Sigmoid colon (tissue), 7 donors: Measurements from ENCODE around the gene WFDC8. TPM values are rescaled to one million over a fixed set of nuclear protein-coding genes. Genes with fewer than 3 reads are reported as not detected.

Experiments
- DNase-seq: peaks from one replicate; pipeline ENCODE4 v3.0.0-alpha.2; 2019
- H3K27ac ChIP-seq, 4 donors: fragments of 200-600 bp; sonication (generic); one replicate each; pipeline ENCODE4 v1.5.1; 2016 to 2019; ENCODE audit warnings: mild to moderate bottlenecking in 1 of 4
- H3K27me3 ChIP-seq, 3 donors: fragments of 200-600 bp; sonication (generic); one replicate each; pipeline ENCODE4 v1.5.1; 2019; ENCODE audit warnings: mild to moderate bottlenecking in 1 of 3
- H3K36me3 ChIP-seq, 4 donors: fragments of 200-600 bp; sonication (generic); one replicate each; pipeline ENCODE4 v1.5.1; 2016 to 2019
- H3K4me1 ChIP-seq, 4 donors: fragments of 200-600 bp; sonication (generic); one replicate each; pipeline ENCODE4 v1.5.1; 2017 to 2019
- H3K4me3 ChIP-seq, 4 donors: fragments of 200-600 bp; sonication (generic); one replicate each; pipeline ENCODE4 v1.5.1; 2017 to 2019; ENCODE audit warnings: mild to moderate bottlenecking in 2 of 4, moderate library complexity in 1 of 4
- H3K9me3 ChIP-seq, 4 donors: fragments of 200-600 bp in 3 of 4; sonication (generic) in 3 of 4; one replicate each; pipeline versions ENCODE4 v1.5.1 to v1.6.1; 2013 to 2019
- EP300 ChIP-seq, 4 donors: sonication (generic); formaldehyde crosslinking; IDR thresholded peaks; one replicate each; pipeline ENCODE4 v1.6.1; 2017; ENCODE audit warnings: antibody characterized with exemption in 4 of 4
- POLR2A ChIP-seq, 2 donors: fragments of 450-650 bp; IDR thresholded peaks; one replicate each; pipeline ENCODE4 v1.6.1; 2016; ENCODE audit warnings: antibody characterized with exemption in 2 of 2, mild to moderate bottlenecking in 2 of 2, moderate library complexity in 2 of 2
- POLR2AphosphoS5 ChIP-seq, 4 donors: sonication (generic); formaldehyde crosslinking; IDR thresholded peaks; one replicate each; pipeline ENCODE4 v1.6.1; 2017; ENCODE audit warnings: antibody characterized with exemption in 4 of 4
- WGBS, 2 donors: extraction: QIAGEN DNeasy Blood & Tissue Kit; methylation state at CpG; one replicate each; pipeline ENCODE4 v1.1.7; 2013; 5-methylcytosine and 5-hydroxymethylcytosine counted together
- intact Hi-C: fragments of 100-400 bp; cut with DNase I; formaldehyde crosslinking; loops from one replicate; pipeline ENCODE4 v1.15.1; 2023
- polyA plus RNA-seq, 3 donors: library from polyadenylated mRNA; stranded (reverse); fragments of 200-250 nt; gene quantifications; one replicate each; pipeline ENCODE4 v1.2.3, GENCODE V29; 2013
- small RNA-seq, 3 donors: library from RNA; depleted of rRNA; stranded (forward); fragments of <200 nt; gene quantifications; one replicate each; pipeline ENCODE3, GENCODE V24; 2016
- total RNA-seq, 4 donors: library from RNA; depleted of rRNA; stranded (reverse); fragments of >200 nt; gene quantifications; one replicate each; pipeline ENCODE4 v1.1.0, GENCODE V29; 2016
- TF ChIP-seq, protein P1 (sequence below), 4 experiments: fragments of 450-650 bp in 3 of 4; fragments of 200-600 bp in 1 of 4; IDR thresholded peaks; one replicate each; pipeline ENCODE4 v1.5.1; 2016 to 2019; ENCODE audit warnings: antibody characterized with exemption in 4 of 4, mild to moderate bottlenecking in 3 of 4, moderate library complexity in 2 of 4
- donor health status: healthy with polysubstance abuse.
- donor health status: Bipolar disorder and iron deficiency.
- donor health status: healthy.

Gene WFDC8
- total and polyA plus RNA-seq, 7 donors: not detected

DNA sequence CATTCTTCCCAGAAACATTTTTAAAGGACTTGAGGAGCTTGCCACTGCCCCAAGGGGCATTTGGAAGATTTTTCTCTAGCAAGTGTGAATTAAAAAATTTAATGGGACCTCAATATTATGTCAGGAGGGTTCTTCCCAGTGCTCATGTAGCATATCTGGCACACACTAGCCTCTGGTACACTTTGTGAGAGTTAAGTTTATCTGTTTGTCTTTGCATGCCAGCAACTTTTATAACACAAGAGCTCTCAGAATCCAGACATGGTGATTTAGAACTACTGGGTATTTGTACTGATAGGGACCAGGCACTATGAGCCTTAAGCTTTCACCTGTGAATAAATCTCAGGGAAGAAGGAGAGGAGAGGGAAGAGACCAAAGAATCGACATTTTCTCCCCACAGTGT, 76.5 kb downstream of the WFDC8 start:
- Histone ChIP-seq H3K4me3 (no peak overlapping the region), H3K27me3 (no peaks in the 10 kb centered on the region), H3K27ac (peak overlapping the region in 2 of 4 donors; percentile 69 to 78), H3K4me1 (peaks cover 0 to 27% (median 17%) of the 10 kb centered on the region in 4 donors), H3K36me3 (no peaks in the 10 kb centered on the region), H3K9me3 (no peaks in the 10 kb centered on the region)
- 24 to 51% methylated on average over 1 of the region's 1 CpG for WGBS, 2 donors
- TF ChIP-seq, protein P1, sequence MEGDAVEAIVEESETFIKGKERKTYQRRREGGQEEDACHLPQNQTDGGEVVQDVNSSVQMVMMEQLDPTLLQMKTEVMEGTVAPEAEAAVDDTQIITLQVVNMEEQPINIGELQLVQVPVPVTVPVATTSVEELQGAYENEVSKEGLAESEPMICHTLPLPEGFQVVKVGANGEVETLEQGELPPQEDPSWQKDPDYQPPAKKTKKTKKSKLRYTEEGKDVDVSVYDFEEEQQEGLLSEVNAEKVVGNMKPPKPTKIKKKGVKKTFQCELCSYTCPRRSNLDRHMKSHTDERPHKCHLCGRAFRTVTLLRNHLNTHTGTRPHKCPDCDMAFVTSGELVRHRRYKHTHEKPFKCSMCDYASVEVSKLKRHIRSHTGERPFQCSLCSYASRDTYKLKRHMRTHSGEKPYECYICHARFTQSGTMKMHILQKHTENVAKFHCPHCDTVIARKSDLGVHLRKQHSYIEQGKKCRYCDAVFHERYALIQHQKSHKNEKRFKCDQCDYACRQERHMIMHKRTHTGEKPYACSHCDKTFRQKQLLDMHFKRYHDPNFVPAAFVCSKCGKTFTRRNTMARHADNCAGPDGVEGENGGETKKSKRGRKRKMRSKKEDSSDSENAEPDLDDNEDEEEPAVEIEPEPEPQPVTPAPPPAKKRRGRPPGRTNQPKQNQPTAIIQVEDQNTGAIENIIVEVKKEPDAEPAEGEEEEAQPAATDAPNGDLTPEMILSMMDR (IDR thresholded peaks at IDR 0.05): no peak
- TF ChIP-seq POLR2AphosphoS5 (IDR thresholded peaks at IDR 0.05) (no peak), POLR2A (IDR thresholded peaks at IDR 0.05) (no peak), EP300 (IDR thresholded peaks at IDR 0.05) (no peak)
- no peak for DNase-seq
- intact Hi-C loops: no loop called here

Small RNAs within 50 kb of the gene (small RNA-seq; reads per million reads assigned to genes)
- gene AL031663.1: 0 reads per million in 3 donors
- 0 reads per million in 3 donors for gene HSPD1P21
- 0 reads per million in 3 donors for gene RNA5SP485

Other genes starting within 250 kb of the WFDC8 start
- gene SDC4, start 230.9 kb downstream of the WFDC8 start, total RNA-seq: 100 to 1,000 TPM in 1 of 4 donors, 10 to 100 TPM in 3; 79.9 to 149 (median 88.5) TPM
- gene SDC4, start 230.9 kb downstream of the WFDC8 start, polyA plus RNA-seq: 10 to 100 TPM; 22.2 to 63.9 (median 23.6) TPM
- gene SYS1, start 216.1 kb downstream of the WFDC8 start, total RNA-seq: 10 to 100 TPM; 44.2 to 58.7 (median 52.2) TPM
- gene SYS1, start 216.1 kb downstream of the WFDC8 start, polyA plus RNA-seq: 10 to 100 TPM; 14.4 to 35.6 (median 17.1) TPM
- gene TP53TG5, start 201.0 kb downstream of the WFDC8 start, total RNA-seq: under 1 TPM in 1 of 4 donors, not detected in 3; 0.36 TPM
- gene TP53TG5, start 201.0 kb downstream of the WFDC8 start, polyA plus RNA-seq: under 1 TPM in 1 of 3 donors, not detected in 2; 0.03 TPM
- 100 to 1,000 TPM in 3 of 4 donors, 10 to 100 TPM in 1; 99.7 to 111 (median 103) TPM for gene DBNDD2, start 171.0 kb downstream of the WFDC8 start, total RNA-seq
- 100 to 1,000 TPM; 112 to 174 (median 137) TPM for gene DBNDD2, start 171.0 kb downstream of the WFDC8 start, polyA plus RNA-seq
- gene PIGT, start 163.1 kb downstream of the WFDC8 start, total RNA-seq: 10 to 100 TPM; 49.7 to 66.7 (median 56.1) TPM
- gene PIGT, start 163.1 kb downstream of the WFDC8 start, polyA plus RNA-seq: 10 to 100 TPM; 33.0 to 98.7 (median 43.0) TPM
- 10 to 100 TPM; 33.9 to 94.1 (median 39.6) TPM for gene WFDC2, start 109.5 kb downstream of the WFDC8 start, total RNA-seq
- gene WFDC2, start 109.5 kb downstream of the WFDC8 start, polyA plus RNA-seq: 10 to 100 TPM; 29.6 to 86.6 (median 65.5) TPM
- not detected for gene SPINT3, start 63.7 kb downstream of the WFDC8 start, total RNA-seq
- gene SPINT3, start 63.7 kb downstream of the WFDC8 start, polyA plus RNA-seq: not detected
- not detected for gene WFDC6, start 39.8 kb downstream of the WFDC8 start, total RNA-seq
- not detected for gene WFDC6, start 39.8 kb downstream of the WFDC8 start, polyA plus RNA-seq
- not detected for gene EPPIN, start 31.9 kb downstream of the WFDC8 start, total RNA-seq
- not detected for gene EPPIN, start 31.9 kb downstream of the WFDC8 start, polyA plus RNA-seq
- not detected for gene WFDC10A, start 50.5 kb upstream of the WFDC8 start, total RNA-seq
- not detected for gene WFDC10A, start 50.5 kb upstream of the WFDC8 start, polyA plus RNA-seq
- not detected for gene WFDC9, start 52.0 kb upstream of the WFDC8 start, total RNA-seq
- gene WFDC9, start 52.0 kb upstream of the WFDC8 start, polyA plus RNA-seq: not detected
- gene WFDC11, start 91.0 kb upstream of the WFDC8 start, total RNA-seq: not detected
- not detected for gene WFDC11, start 91.0 kb upstream of the WFDC8 start, polyA plus RNA-seq
- not detected for gene WFDC13, start 122.8 kb upstream of the WFDC8 start, total RNA-seq
- not detected for gene WFDC13, start 122.8 kb upstream of the WFDC8 start, polyA plus RNA-seq
- gene WFDC10B, start 125.7 kb upstream of the WFDC8 start, total RNA-seq: not detected
- under 1 TPM in 1 of 3 donors, not detected in 2; 0.52 TPM for gene WFDC10B, start 125.7 kb upstream of the WFDC8 start, polyA plus RNA-seq
- gene SPINT4, start 143.1 kb upstream of the WFDC8 start, total RNA-seq: not detected
- gene SPINT4, start 143.1 kb upstream of the WFDC8 start, polyA plus RNA-seq: not detected
- gene WFDC3, start 212.6 kb upstream of the WFDC8 start, total RNA-seq: 1 to 10 TPM in 3 of 4 donors, not detected in 1; 2.9 to 7.7 (median 3.9) TPM
- 10 to 100 TPM in 2 of 3 donors, 1 to 10 TPM in 1; 4.6 to 19.2 (median 13.9) TPM for gene WFDC3, start 212.6 kb upstream of the WFDC8 start, polyA plus RNA-seq
- gene DNTTIP1, start 212.7 kb upstream of the WFDC8 start, total RNA-seq: 10 to 100 TPM; 33.0 to 59.9 (median 40.6) TPM
- gene DNTTIP1, start 212.7 kb upstream of the WFDC8 start, polyA plus RNA-seq: 100 to 1,000 TPM in 1 of 3 donors, 10 to 100 TPM in 2; 51.9 to 107 (median 71.4) TPM
- 1 to 10 TPM in 1 of 4 donors, not detected in 3; 3.3 TPM for gene UBE2C, start 233.4 kb upstream of the WFDC8 start, total RNA-seq
- 10 to 100 TPM; 12.6 to 90.3 (median 29.6) TPM for gene UBE2C, start 233.4 kb upstream of the WFDC8 start, polyA plus RNA-seq
- gene TNNC2, start 248.0 kb upstream of the WFDC8 start, total RNA-seq: 1 to 10 TPM in 1 of 4 donors, under 1 TPM in 1, not detected in 2; 0.95 to 1.6 TPM
- gene TNNC2, start 248.0 kb upstream of the WFDC8 start, polyA plus RNA-seq: 10 to 100 TPM in 2 of 3 donors, 1 to 10 TPM in 1; 2.9 to 15.6 (median 10.2) TPM